Measurements from ENCODE around the gene SECTM1.

SECTM1 gene

GRCh38 chr17:82291582-82292250 is 41.9 kb downstream of the SECTM1 start:
- H3K4me3 ChIP-seq (ENCODE audit: low read length), result peak overlapping the region; percentile 85
- TF ChIP-seq ZNF274 (IDR thresholded peaks at IDR 0.05; ENCODE audit: low read depth, low read length), result no peak

- H3K4me3 ChIP-seq (ENCODE audit: low read length), result no peak overlapping the region
Observed at GRCh38 chr17:82287868-82288801, 45.4 kb downstream of the SECTM1 start.

GRCh38 chr17:82287013-82287867 is 46.3 kb downstream of the SECTM1 start:
- TF ChIP-seq ZNF274 (IDR thresholded peaks at IDR 0.05; ENCODE audit: low read depth, low read length), result no peak
- no peak overlapping the region for H3K4me3 ChIP-seq (ENCODE audit: low read length)

More at GRCh38 chr17:82287868-82288801, 45.4 kb downstream of the SECTM1 start:
- TF ChIP-seq ZNF274 (IDR thresholded peaks at IDR 0.05; ENCODE audit: low read depth, low read length), result no peak

GRCh38 chr17:82285141-82285540 is 48.4 kb downstream of the SECTM1 start:
- no peak for TF ChIP-seq ZNF274 (IDR thresholded peaks at IDR 0.05; ENCODE audit: low read depth, low read length)
- no peak overlapping the region for H3K4me3 ChIP-seq (ENCODE audit: low read length)

- no peak for TF ChIP-seq ZNF274 (IDR thresholded peaks at IDR 0.05; ENCODE audit: low read depth, low read length)
Observed at GRCh38 chr17:82283208-82283749, 50.3 kb downstream of the SECTM1 start.

GRCh38 chr17:82282239-82283207 is 51.0 kb downstream of the SECTM1 start:
- no peak for TF ChIP-seq ZNF274 (IDR thresholded peaks at IDR 0.05; ENCODE audit: low read depth, low read length)
- no peak overlapping the region for H3K4me3 ChIP-seq (ENCODE audit: low read length)

More at GRCh38 chr17:82283208-82283749, 50.3 kb downstream of the SECTM1 start:
- H3K4me3 ChIP-seq (ENCODE audit: low read length), result no peak overlapping the region

- no peak overlapping the region for H3K4me3 ChIP-seq (ENCODE audit: low read length)
- TF ChIP-seq ZNF274 (IDR thresholded peaks at IDR 0.05; ENCODE audit: low read depth, low read length), result no peak
Observed at GRCh38 chr17:82281502-82282238, 51.9 kb downstream of the SECTM1 start.

GRCh38 chr17:82281076-82281475 is 52.5 kb downstream of the SECTM1 start:
- no peak for TF ChIP-seq ZNF274 (IDR thresholded peaks at IDR 0.05; ENCODE audit: low read depth, low read length)

GRCh38 chr17:82280537-82280936 is 53.0 kb downstream of the SECTM1 start:
- TF ChIP-seq ZNF274 (IDR thresholded peaks at IDR 0.05; ENCODE audit: low read depth, low read length), result no peak

More at GRCh38 chr17:82281076-82281475, 52.5 kb downstream of the SECTM1 start:
- H3K4me3 ChIP-seq (ENCODE audit: low read length), result no peak overlapping the region

GRCh38 chr17:82278786-82279391 is 54.7 kb downstream of the SECTM1 start:
- H3K4me3 ChIP-seq (ENCODE audit: low read length), result no peak overlapping the region
- no peak for TF ChIP-seq ZNF274 (IDR thresholded peaks at IDR 0.05; ENCODE audit: low read depth, low read length)

More at GRCh38 chr17:82280537-82280936, 53.0 kb downstream of the SECTM1 start:
- H3K4me3 ChIP-seq (ENCODE audit: low read length), result no peak overlapping the region

- no peak overlapping the region for H3K4me3 ChIP-seq (ENCODE audit: low read length)
- TF ChIP-seq ZNF274 (IDR thresholded peaks at IDR 0.05; ENCODE audit: low read depth, low read length), result no peak
Observed at GRCh38 chr17:82278308-82278707, 55.3 kb downstream of the SECTM1 start.

GRCh38 chr17:82277851-82278250 is 55.7 kb downstream of the SECTM1 start:
- H3K4me3 ChIP-seq (ENCODE audit: low read length), result no peak overlapping the region
- no peak for TF ChIP-seq ZNF274 (IDR thresholded peaks at IDR 0.05; ENCODE audit: low read depth, low read length)
